ENCODE measurements around the gene RFT1.

The RFT1 gene

GRCh38 chr3:53116956-53117355 lies 13.3 kb downstream of the RFT1 start:
- peaks cover 38 to 53% of the 10 kb centered on the region in 2 donors for H3K36me3 ChIP-seq (ENCODE audit: control insufficient read depth in 2 of 2, insufficient read depth in 2 of 2, low read length in 2 of 2)
- no peaks in the 10 kb centered on the region for H3K27me3 ChIP-seq (ENCODE audit: control insufficient read depth in 1 of 2, insufficient read depth in 2 of 2, low read length in 2 of 2)
- H3K4me1 ChIP-seq (ENCODE audit: control insufficient read depth, insufficient read depth, low read length) = peaks cover 25% of the 10 kb centered on the region
- H3K9me3 ChIP-seq (ENCODE audit: control insufficient read depth in 2 of 2, low read length in 2 of 2) = no peaks in the 10 kb centered on the region
- no peak overlapping the region for H3K4me3 ChIP-seq (ENCODE audit: low read length in 2 of 2)
- H3K27ac ChIP-seq (ENCODE audit: low read length) = no peak overlapping the region
- no peak overlapping the region for H3K9ac ChIP-seq (ENCODE audit: low read length in 2 of 2)

- Histone ChIP-seq H3K36me3 (ENCODE audit: control insufficient read depth in 2 of 2, insufficient read depth in 2 of 2, low read length in 2 of 2) (peaks cover 25 to 34% of the 10 kb centered on the region in 2 donors), H3K27me3 (ENCODE audit: control insufficient read depth in 1 of 2, insufficient read depth in 2 of 2, low read length in 2 of 2) (no peaks in the 10 kb centered on the region), H3K4me3 (ENCODE audit: low read length in 2 of 2) (no peak overlapping the region), H3K27ac (ENCODE audit: low read length) (peak overlapping the region; percentile 81), H3K9ac (ENCODE audit: low read length in 2 of 2) (peak overlapping the region; percentile 18 to 51), H3K4me1 (ENCODE audit: control insufficient read depth, insufficient read depth, low read length) (peaks cover 41% of the 10 kb centered on the region), H3K9me3 (ENCODE audit: control insufficient read depth in 2 of 2, low read length in 2 of 2) (no peaks in the 10 kb centered on the region)
These were observed 15.7 kb downstream of the RFT1 start for GRCh38 chr3:53114412-53115074.

- no peaks in the 10 kb centered on the region for H3K9me3 ChIP-seq (ENCODE audit: control insufficient read depth in 2 of 2, low read length in 2 of 2)
- H3K36me3 ChIP-seq (ENCODE audit: control insufficient read depth in 2 of 2, insufficient read depth in 2 of 2, low read length in 2 of 2) = peaks cover 21 to 30% of the 10 kb centered on the region in 2 donors
- H3K4me1 ChIP-seq (ENCODE audit: control insufficient read depth, insufficient read depth, low read length) = peaks cover 45% of the 10 kb centered on the region
- H3K27me3 ChIP-seq (ENCODE audit: control insufficient read depth in 1 of 2, insufficient read depth in 2 of 2, low read length in 2 of 2) = no peaks in the 10 kb centered on the region
- no peak overlapping the region for H3K4me3 ChIP-seq (ENCODE audit: low read length in 2 of 2)
- H3K9ac ChIP-seq (ENCODE audit: low read length in 2 of 2) = peak overlapping the region; percentile 18 to 52
- peak overlapping the region; percentile 81 for H3K27ac ChIP-seq (ENCODE audit: low read length)
These were observed 16.2 kb downstream of the RFT1 start for GRCh38 chr3:53114011-53114400.

- Histone ChIP-seq H3K36me3 (ENCODE audit: control insufficient read depth in 2 of 2, insufficient read depth in 2 of 2, low read length in 2 of 2) (peaks cover 17 to 26% of the 10 kb centered on the region in 2 donors), H3K4me3 (ENCODE audit: low read length in 2 of 2) (no peak overlapping the region), H3K27me3 (ENCODE audit: control insufficient read depth in 1 of 2, insufficient read depth in 2 of 2, low read length in 2 of 2) (no peaks in the 10 kb centered on the region), H3K9ac (ENCODE audit: low read length in 2 of 2) (peak overlapping the region; percentile 14 to 52), H3K9me3 (ENCODE audit: control insufficient read depth in 2 of 2, low read length in 2 of 2) (no peaks in the 10 kb centered on the region), H3K27ac (ENCODE audit: low read length) (peak overlapping the region; percentile 81), H3K4me1 (ENCODE audit: control insufficient read depth, insufficient read depth, low read length) (peaks cover 45% of the 10 kb centered on the region)
These were observed 16.8 kb downstream of the RFT1 start for GRCh38 chr3:53113293-53114010.

- Histone ChIP-seq H3K9me3 (ENCODE audit: control insufficient read depth in 2 of 2, low read length in 2 of 2) (no peaks in the 10 kb centered on the region), H3K4me3 (ENCODE audit: low read length in 2 of 2) (no peak overlapping the region), H3K36me3 (ENCODE audit: control insufficient read depth in 2 of 2, insufficient read depth in 2 of 2, low read length in 2 of 2) (peaks cover 7 to 16% of the 10 kb centered on the region in 2 donors), H3K9ac (ENCODE audit: low read length in 2 of 2) (no peak overlapping the region), H3K27me3 (ENCODE audit: control insufficient read depth in 1 of 2, insufficient read depth in 2 of 2, low read length in 2 of 2) (no peaks in the 10 kb centered on the region), H3K27ac (ENCODE audit: low read length) (peak overlapping the region; percentile 62), H3K4me1 (ENCODE audit: control insufficient read depth, insufficient read depth, low read length) (peaks cover 45% of the 10 kb centered on the region)
These were observed 18.4 kb downstream of the RFT1 start for GRCh38 chr3:53111822-53112221.

GRCh38 chr3:53109891-53110771 lies 20.1 kb downstream of the RFT1 start:
- Histone ChIP-seq H3K4me1 (ENCODE audit: control insufficient read depth, insufficient read depth, low read length) (peaks cover 45% of the 10 kb centered on the region), H3K27ac (ENCODE audit: low read length) (peak overlapping the region; percentile 58), H3K27me3 (ENCODE audit: control insufficient read depth in 1 of 2, insufficient read depth in 2 of 2, low read length in 2 of 2) (no peaks in the 10 kb centered on the region), H3K9me3 (ENCODE audit: control insufficient read depth in 2 of 2, low read length in 2 of 2) (no peaks in the 10 kb centered on the region), H3K9ac (ENCODE audit: low read length in 2 of 2) (peak overlapping the region; percentile 50 to 69), H3K4me3 (ENCODE audit: low read length in 2 of 2) (peak overlapping the region in 1 of 2 donors; percentile 49), H3K36me3 (ENCODE audit: control insufficient read depth in 2 of 2, insufficient read depth in 2 of 2, low read length in 2 of 2) (peaks cover 7 to 13% of the 10 kb centered on the region in 2 donors)

GRCh38 chr3:53109190-53109589 lies 21.0 kb downstream of the RFT1 start:
- Histone ChIP-seq H3K27me3 (ENCODE audit: control insufficient read depth in 1 of 2, insufficient read depth in 2 of 2, low read length in 2 of 2) (no peaks in the 10 kb centered on the region), H3K4me1 (ENCODE audit: control insufficient read depth, insufficient read depth, low read length) (peaks cover 41% of the 10 kb centered on the region), H3K9ac (ENCODE audit: low read length in 2 of 2) (no peak overlapping the region), H3K9me3 (ENCODE audit: control insufficient read depth in 2 of 2, low read length in 2 of 2) (no peaks in the 10 kb centered on the region), H3K27ac (ENCODE audit: low read length) (peak overlapping the region; percentile 58), H3K36me3 (ENCODE audit: control insufficient read depth in 2 of 2, insufficient read depth in 2 of 2, low read length in 2 of 2) (peaks cover 6 to 13% of the 10 kb centered on the region in 2 donors), H3K4me3 (ENCODE audit: low read length in 2 of 2) (no peak overlapping the region)

GRCh38 chr3:53104762-53105161 lies 25.5 kb downstream of the RFT1 start:
- Histone ChIP-seq H3K27me3 (ENCODE audit: control insufficient read depth in 1 of 2, insufficient read depth in 2 of 2, low read length in 2 of 2) (no peaks in the 10 kb centered on the region), H3K27ac (ENCODE audit: low read length) (no peak overlapping the region), H3K9ac (ENCODE audit: low read length in 2 of 2) (no peak overlapping the region), H3K4me3 (ENCODE audit: low read length in 2 of 2) (no peak overlapping the region), H3K36me3 (ENCODE audit: control insufficient read depth in 2 of 2, insufficient read depth in 2 of 2, low read length in 2 of 2) (peaks cover 27 to 36% of the 10 kb centered on the region in 2 donors), H3K9me3 (ENCODE audit: control insufficient read depth in 2 of 2, low read length in 2 of 2) (no peaks in the 10 kb centered on the region), H3K4me1 (ENCODE audit: control insufficient read depth, insufficient read depth, low read length) (peaks cover 7% of the 10 kb centered on the region)

- Histone ChIP-seq H3K27ac (ENCODE audit: low read length) (no peak overlapping the region), H3K9me3 (ENCODE audit: control insufficient read depth in 2 of 2, low read length in 2 of 2) (no peaks in the 10 kb centered on the region), H3K36me3 (ENCODE audit: control insufficient read depth in 2 of 2, insufficient read depth in 2 of 2, low read length in 2 of 2) (peaks cover 32 to 42% of the 10 kb centered on the region in 2 donors), H3K4me1 (ENCODE audit: control insufficient read depth, insufficient read depth, low read length) (no peaks in the 10 kb centered on the region), H3K4me3 (ENCODE audit: low read length in 2 of 2) (no peak overlapping the region), H3K9ac (ENCODE audit: low read length in 2 of 2) (no peak overlapping the region), H3K27me3 (ENCODE audit: control insufficient read depth in 1 of 2, insufficient read depth in 2 of 2, low read length in 2 of 2) (no peaks in the 10 kb centered on the region)
These were observed 26.6 kb downstream of the RFT1 start for GRCh38 chr3:53103397-53104296.

Measured in stomach smooth muscle (tissue), 2 donors.